HepG2 (cell line): ENCODE measurements around the gene REPIN1. TPM values are rescaled to one million over a fixed set of nuclear protein-coding genes. Genes with fewer than 3 reads are reported as not detected.

Source experiments
- ATAC-seq: fragments of 200-7000 bp; cut with Tn5 transposase; 3 replicates; pipeline ENCODE4 v1.9.1; 2020; ENCODE audit warnings: mild to moderate bottlenecking, moderate library complexity
- BruUV-seq: library from RNA; stranded (reverse); fragments of 400-500 nt; replicated peaks from 2 replicates; lab custom pipeline; 2021; lab: Mats Ljungman, UMichigan
- CTCF ChIA-PET: fragments of 300-600 bp; formaldehyde crosslinking; extraction: SDS; loops from one replicate; lab custom pipeline; 2021; ENCODE audit warnings: low total read pairs, inconsistent platforms, low intra/inter-chr PET ratio; lab: Yijun Ruan, JAX
- POLR2A ChIA-PET: fragments of 350-600 bp; sonication (Branson Sonifier 250); formaldehyde crosslinking; loops from one replicate; lab custom pipeline; 2020; ENCODE audit warnings: antibody characterized with exemption, inconsistent platforms; lab: Yijun Ruan, JAX
- DNase-seq: peaks from one replicate; pipeline ENCODE4 v3.0.0-alpha.2; 2015; ENCODE audit warnings: low spot score
- FAIRE-seq: peaks from 3 replicates; lab custom pipeline; 2011; peaks lifted over from hg19 to GRCh38; lab: Jason Lieb, UNC
- H2AFZ ChIP-seq: one replicate; pipeline ENCODE4 v1.6.1; 2011; ENCODE audit warnings: low read length, inconsistent platforms
- H3K27ac ChIP-seq: fragments of 300-600 bp; 3 replicates; pipeline ENCODE4 v1.8.0; 2011; ENCODE audit warnings: mixed run types, mild to moderate bottlenecking, mixed read lengths, low read length, inconsistent platforms; ENCODE audit not compliant: insufficient read depth; ENCODE audit errors: extremely low read length
- H3K27me3 ChIP-seq, 2 experiments: fragments of 200-600 bp in 1 of 2; 2 replicates in 1 of 2; 3 replicates in 1 of 2; pipeline versions ENCODE4 v1.6.0 to v1.8.0; 2011; ENCODE audit warnings: low read length in 2 of 2, mild to moderate bottlenecking in 2 of 2, moderate library complexity in 2 of 2, inconsistent platforms in 1 of 2; ENCODE audit not compliant: insufficient read depth in 2 of 2, control insufficient read depth in 1 of 2
- H3K36me3 ChIP-seq, 2 experiments: fragments of 200-600 bp in 1 of 2; replicated peaks in 1 of 2; 2 replicates in 1 of 2; 3 replicates in 1 of 2; pipeline versions ENCODE4 v1.5.1 to v1.8.0; 2011; ENCODE audit warnings: low read length in 2 of 2, inconsistent platforms in 1 of 2; ENCODE audit not compliant: insufficient read depth in 2 of 2, control insufficient read depth in 1 of 2
- H3K4me1 ChIP-seq: 2 replicates; pipeline ENCODE4 v1.5.1; 2012; ENCODE audit warnings: low read length, inconsistent platforms; ENCODE audit not compliant: insufficient read depth
- H3K4me2 ChIP-seq: 2 replicates; pipeline ENCODE4 v1.6.0; 2011; ENCODE audit warnings: low read depth, low read length, inconsistent platforms
- H3K4me3 ChIP-seq, 3 experiments: fragments of 200-600 bp in 1 of 3; sonication (generic), shearing (Covaris generic) in 1 of 3; replicated peaks in 1 of 3; 2 replicates each; pipeline ENCODE4 v1.5.1; 2011 to 2016; ENCODE audit warnings: low read length in 3 of 3, inconsistent platforms in 2 of 3, low read depth in 2 of 3, mild to moderate bottlenecking in 2 of 3, control low read depth in 1 of 3, mixed read lengths in 1 of 3; ENCODE audit not compliant: insufficient read depth in 1 of 3
- H3K79me2 ChIP-seq: one replicate; pipeline ENCODE4 v1.6.1; 2011; ENCODE audit warnings: low read length, inconsistent platforms; ENCODE audit not compliant: insufficient read depth
- H3K9ac ChIP-seq: 2 replicates; pipeline ENCODE4 v1.6.0; 2011; ENCODE audit warnings: mild to moderate bottlenecking, low read depth, low read length, inconsistent platforms; ENCODE audit not compliant: insufficient read depth
- H3K9me3 ChIP-seq: 2 replicates; pipeline ENCODE4 v1.5.1; 2012; ENCODE audit warnings: mild to moderate bottlenecking, low read length
- H4K20me1 ChIP-seq: 2 replicates; pipeline ENCODE4 v1.6.0; 2011; ENCODE audit warnings: inconsistent platforms, mild to moderate bottlenecking, low read length, moderate library complexity; ENCODE audit not compliant: insufficient read depth
- EP300 ChIP-seq, 3 experiments: sonication (generic) in 1 of 3; formaldehyde crosslinking in 1 of 3; IDR thresholded peaks; 2 replicates each; pipeline versions ENCODE4 v1.5.1 to v1.6.1; 2011 to 2020; ENCODE audit warnings: low read depth in 2 of 3, low read length in 2 of 3, borderline replicate concordance in 1 of 3, improper control_type of control experiment in 1 of 3, mild to moderate bottlenecking in 1 of 3, missing genetic modification reagents in 1 of 3, moderate library complexity in 1 of 3
- JDP2 ChIP-seq: sonication (generic); formaldehyde crosslinking; IDR thresholded peaks from 2 replicates; pipeline ENCODE4 v1.8.1; 2022; ENCODE audit warnings: missing genetic modification reagents, borderline replicate concordance
- KLF11 ChIP-seq: IDR thresholded peaks from 2 replicates; pipeline ENCODE4 v1.6.1; 2016; ENCODE audit warnings: missing compliant biosample characterization
- RNF2 ChIP-seq: fragments of 450-650 bp; conservative IDR thresholded peaks from 2 replicates; pipeline ENCODE4 v1.6.1; 2016; ENCODE audit warnings: low read depth
- SNAI1 ChIP-seq: sonication (generic); formaldehyde crosslinking; IDR thresholded peaks from 2 replicates; pipeline ENCODE4 v1.5.0; 2020; ENCODE audit warnings: mild to moderate bottlenecking, missing genetic modification reagents, borderline replicate concordance
- STAG1 ChIP-seq: sonication (generic); formaldehyde crosslinking; IDR thresholded peaks from 2 replicates; pipeline ENCODE4 v1.4.0; 2020; ENCODE audit warnings: missing genetic modification reagents
- ZNF232 ChIP-seq: sonication (generic); formaldehyde crosslinking; IDR thresholded peaks from 2 replicates; pipeline ENCODE4 v1.4.0; 2020; ENCODE audit warnings: missing genetic modification reagents, borderline replicate concordance
- ZNF713 ChIP-seq: sonication (generic); formaldehyde crosslinking; IDR thresholded peaks from 2 replicates; pipeline ENCODE4 v1.4.0; 2020; ENCODE audit warnings: mild to moderate bottlenecking, missing genetic modification reagents
- WGBS: methylation state at CpG from one replicate; pipeline ENCODE4 v1.1.6; 2017; ENCODE audit warnings: low lambda C conversion rate; 5-methylcytosine and 5-hydroxymethylcytosine counted together
- in situ Hi-C: cut with HindIII; loops from 2 replicates; pipeline ENCODE4 v1.10.0; 2017; ENCODE audit warnings: low pct_unique_long_range_greater_than_20kb; ENCODE audit not compliant: extremely low pct_ligation_motif_present
- intact Hi-C: fragments of 100-400 bp; cut with micrococcal nuclease; formaldehyde crosslinking; loops from one replicate; pipeline ENCODE4 v1.10.0; 2022; ENCODE audit not compliant: unreplicated experiment
- polyA plus RNA-seq, 8 experiments: library from polyadenylated mRNA; depleted of rRNA in 3 of 8; stranded (reverse) in 7 of 8; unstranded in 1 of 8; fragments of >200 nt; fragmentation: Illumina TruSeq in 4 of 8; extraction: Trizol in 4 of 8; gene quantifications; 2 replicates each; pipeline versions ENCODE4 v1.2.1 to v1.2.3, GENCODE V29; 2011 to 2016; ENCODE audit warnings: low read depth in 4 of 8, missing spikeins in 1 of 8, mixed read lengths in 1 of 8; ENCODE audit not compliant: insufficient read depth in 1 of 8
- total RNA-seq, 5 experiments: library from RNA; depleted of rRNA; stranded (reverse); fragments of >200 nt; fragmentation: Illumina TruSeq; extraction: Trizol; gene quantifications; 2 replicates each; pipeline ENCODE4 v1.2.3, GENCODE V29; 2016; ENCODE audit warnings: low read depth in 1 of 5
- TF ChIP-seq, protein P1 (sequence below): sonication (generic); formaldehyde crosslinking; IDR thresholded peaks from 2 replicates; pipeline ENCODE4 v1.5.0; 2020; ENCODE audit warnings: missing genetic modification reagents

Gene REPIN1
- total and polyA plus RNA-seq, 2 of the 13 experiments (the other 11 are each of a cell fraction or from before 2014, with no cell fraction given) = 69.9 to 108 TPM

DNA sequence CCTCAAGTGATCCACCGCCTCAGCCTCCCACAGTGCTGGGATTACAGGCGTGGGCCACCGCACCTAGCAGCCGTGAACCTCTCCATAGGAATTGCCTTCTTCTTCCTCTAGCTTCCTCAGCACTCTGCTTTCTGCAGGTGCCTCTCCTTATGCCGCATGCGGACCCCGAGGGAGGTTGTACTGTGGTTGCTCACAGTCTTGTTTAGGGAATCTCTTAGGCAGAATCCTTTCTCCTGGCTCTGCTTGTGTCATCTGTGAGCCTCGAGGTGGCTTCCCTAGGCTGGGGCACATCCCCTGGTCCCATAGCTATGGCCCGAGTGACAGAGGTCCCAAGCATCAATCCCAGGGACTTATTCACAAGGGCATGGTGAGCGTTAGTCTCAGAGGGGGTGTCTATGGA lies 48.6 kb downstream of the REPIN1 start (continued):
- TF ChIP-seq, protein P1, sequence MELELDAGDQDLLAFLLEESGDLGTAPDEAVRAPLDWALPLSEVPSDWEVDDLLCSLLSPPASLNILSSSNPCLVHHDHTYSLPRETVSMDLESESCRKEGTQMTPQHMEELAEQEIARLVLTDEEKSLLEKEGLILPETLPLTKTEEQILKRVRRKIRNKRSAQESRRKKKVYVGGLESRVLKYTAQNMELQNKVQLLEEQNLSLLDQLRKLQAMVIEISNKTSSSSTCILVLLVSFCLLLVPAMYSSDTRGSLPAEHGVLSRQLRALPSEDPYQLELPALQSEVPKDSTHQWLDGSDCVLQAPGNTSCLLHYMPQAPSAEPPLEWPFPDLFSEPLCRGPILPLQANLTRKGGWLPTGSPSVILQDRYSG (CRISPR knock-in tag) = no peak

DNA sequence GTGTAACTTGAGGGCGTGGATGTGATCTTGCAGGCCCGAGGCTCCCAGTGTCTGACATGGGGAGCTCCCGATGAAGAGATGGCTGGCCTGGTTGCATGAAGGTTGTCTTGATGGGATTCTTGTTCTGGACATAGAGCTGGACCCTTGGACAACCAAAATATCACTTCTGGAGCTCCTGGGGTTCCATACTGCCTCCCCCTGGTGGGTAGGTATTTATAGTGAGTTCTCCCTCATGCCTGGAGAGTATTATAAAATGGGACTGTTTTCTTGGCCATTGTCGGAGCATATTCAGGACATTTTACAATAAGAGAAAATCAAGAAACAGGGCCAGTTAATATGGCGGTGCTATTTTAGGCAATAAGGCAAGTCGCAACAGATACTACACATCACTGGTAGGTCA lies 49.2 kb downstream of the REPIN1 start:
- H2AFZ ChIP-seq = no peak overlapping the region
- no peak overlapping the region for H3K4me2 ChIP-seq
- no peaks in the 10 kb centered on the region for H3K79me2 ChIP-seq
- no peak for FAIRE-seq
- H4K20me1 ChIP-seq = 0 out of 2 replicates have a peak, but pooled peaks cover 2% of the 10 kb centered on the region
- 84% methylated on average over 6 of the region's 6 CpGs for WGBS
- peaks cover 44% of the 10 kb centered on the region for H3K4me1 ChIP-seq
- ChIA-PET POLR2A (interaction anchor here (1.1 to 1.5 kb wide), 3 partner anchors 11 to 43 kb away, joined by 3 to 5 read pairs (median 5); no protein-coding TSS in a partner anchor), CTCF (no interaction called here)
- no peak overlapping the region for H3K27ac ChIP-seq
- BruUV-seq = no TSS peak
- no peak for TF ChIP-seq JDP2 (CRISPR knock-in tag)
- TF ChIP-seq STAG1 = peak; percentile 14; the same call in 1 of the 2 replicates
- H3K27me3 ChIP-seq = no peaks in the 10 kb centered on the region
- no peak overlapping the region for H3K4me3 ChIP-seq
- no peak overlapping the region for H3K9ac ChIP-seq
- no peaks in the 10 kb centered on the region for H3K9me3 ChIP-seq
- in situ Hi-C loops = no loop called here
- DNase-seq = no peak
- no peak for ATAC-seq
- no peaks in the 10 kb centered on the region for H3K36me3 ChIP-seq
- intact Hi-C loops = no loop called here

GRCh38 chr7:150420242-150420641 lies 51.6 kb downstream of the REPIN1 start:
- Histone ChIP-seq H2AFZ (no peak overlapping the region), H3K4me2 (peak overlapping the region; percentile 76; the same call in 1 of the 2 replicates), H3K27ac (no peak overlapping the region), H3K9me3 (no peaks in the 10 kb centered on the region), H3K4me1 (peaks cover 25% of the 10 kb centered on the region), H3K9ac (no peak overlapping the region), H4K20me1 (0 out of 2 replicates have a peak, but pooled peaks cover 2% of the 10 kb centered on the region), H3K79me2 (no peaks in the 10 kb centered on the region), H3K36me3 (no peaks in the 10 kb centered on the region), H3K27me3 (peaks cover 0 to 2% of the 10 kb centered on the region in 2 experiments; a peak in 1 of 5 replicates), H3K4me3 (peak overlapping the region in 1 of 3 experiments; percentile 31; a peak in 2 of 6 replicates)
- 29% methylated on average over 2 of the region's 2 CpGs for WGBS
- intact Hi-C loops (loop anchor here (2.0 kb wide), 3 partner anchors 13 to 133 kb away; no protein-coding TSS in a partner anchor), in situ Hi-C loops (no loop called here)
- DNase-seq (no peak), ATAC-seq (no peak), FAIRE-seq (no peak)
- no TSS peak for BruUV-seq
- POLR2A ChIA-PET = no interaction called here
- CTCF ChIA-PET = interaction anchor here (0.7 to 2.2 kb wide), 4 partner anchors 30 to 134 kb away, joined by 3 to 12 read pairs (median 8); no protein-coding TSS in a partner anchor
- TF ChIP-seq SNAI1 (CRISPR knock-in tag) (no peak), ZNF232 (CRISPR knock-in tag) (no peak), RNF2 (no peak), ZNF713 (CRISPR knock-in tag) (no peak), EP300 (IDR thresholded peaks at IDR 0.05; ENCODE audit: low read depth in 2 of 2, low read length in 2 of 2) (no peak), EP300 (CRISPR knock-in tag; IDR thresholded peaks at IDR 0.05; ENCODE audit: borderline replicate concordance) (no peak), KLF11 (CRISPR knock-in tag) (no peak)
